ENCODE data around the gene ZNF80.

DNA sequence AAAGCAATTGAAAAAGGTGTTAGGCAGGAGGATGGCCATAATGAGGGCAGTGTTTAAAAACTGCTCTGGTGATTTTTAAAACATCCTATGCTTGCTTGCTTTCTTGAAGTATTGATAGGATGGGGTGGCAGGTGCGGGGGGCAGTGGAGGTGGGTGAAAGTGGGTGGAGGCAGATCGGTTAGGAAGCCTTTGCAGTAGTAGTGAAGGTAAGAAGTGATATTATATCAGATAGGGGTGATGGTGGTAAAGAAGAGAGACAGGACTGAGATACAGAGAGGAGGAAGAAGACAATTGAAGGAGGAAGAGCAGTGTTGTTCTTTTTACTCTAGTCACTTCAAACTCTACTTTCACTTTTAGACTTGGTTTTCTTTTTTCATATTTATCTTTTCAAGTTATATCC is 11.1 kb downstream of the ZNF80 start:
- TF ChIP-seq, protein P1, sequence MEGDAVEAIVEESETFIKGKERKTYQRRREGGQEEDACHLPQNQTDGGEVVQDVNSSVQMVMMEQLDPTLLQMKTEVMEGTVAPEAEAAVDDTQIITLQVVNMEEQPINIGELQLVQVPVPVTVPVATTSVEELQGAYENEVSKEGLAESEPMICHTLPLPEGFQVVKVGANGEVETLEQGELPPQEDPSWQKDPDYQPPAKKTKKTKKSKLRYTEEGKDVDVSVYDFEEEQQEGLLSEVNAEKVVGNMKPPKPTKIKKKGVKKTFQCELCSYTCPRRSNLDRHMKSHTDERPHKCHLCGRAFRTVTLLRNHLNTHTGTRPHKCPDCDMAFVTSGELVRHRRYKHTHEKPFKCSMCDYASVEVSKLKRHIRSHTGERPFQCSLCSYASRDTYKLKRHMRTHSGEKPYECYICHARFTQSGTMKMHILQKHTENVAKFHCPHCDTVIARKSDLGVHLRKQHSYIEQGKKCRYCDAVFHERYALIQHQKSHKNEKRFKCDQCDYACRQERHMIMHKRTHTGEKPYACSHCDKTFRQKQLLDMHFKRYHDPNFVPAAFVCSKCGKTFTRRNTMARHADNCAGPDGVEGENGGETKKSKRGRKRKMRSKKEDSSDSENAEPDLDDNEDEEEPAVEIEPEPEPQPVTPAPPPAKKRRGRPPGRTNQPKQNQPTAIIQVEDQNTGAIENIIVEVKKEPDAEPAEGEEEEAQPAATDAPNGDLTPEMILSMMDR (IDR thresholded peaks at IDR 0.05), result no peak
- no peak for TF ChIP-seq POLR2A (IDR thresholded peaks at IDR 0.05)

Data from breast epithelium (tissue), 3 donors.